GM18505 (cell line): ENCODE data around the gene AKAP1.

ENCODE experiments used
- ATAC-seq: cut with Tn5 transposase; IDR thresholded peaks from one replicate; pipeline ENCODE4 v1.9.1; 2021; ENCODE audit not compliant: unreplicated experiment
- POLR2A ChIP-seq: IDR thresholded peaks from 4 replicates; pipeline ENCODE4 v1.6.1; 2011; ENCODE audit warnings: borderline replicate concordance; ENCODE audit not compliant: insufficient read depth, insufficient read length; ENCODE audit errors: extremely low read depth

AKAP1 gene

DNA sequence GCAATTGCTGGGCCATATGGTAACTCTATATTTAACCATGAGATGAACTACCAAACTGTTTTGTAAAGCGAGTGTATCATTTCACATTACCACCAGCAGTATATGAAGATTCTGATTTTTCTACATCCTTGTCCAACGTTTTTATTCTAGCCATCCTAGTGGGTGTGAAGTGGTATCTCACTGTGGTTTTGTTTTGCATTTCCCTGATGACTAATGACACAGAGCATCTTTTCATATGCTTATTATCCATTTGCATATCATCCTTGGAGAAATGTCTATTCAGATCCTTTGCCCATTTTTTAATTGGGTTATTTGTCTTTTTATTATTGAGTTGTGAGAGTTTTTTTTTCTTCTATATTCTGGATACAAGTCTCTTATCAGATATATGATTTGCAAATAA, 83.6 kb downstream of the AKAP1 start:
- no peak for TF ChIP-seq POLR2A
- no peak for ATAC-seq

DNA sequence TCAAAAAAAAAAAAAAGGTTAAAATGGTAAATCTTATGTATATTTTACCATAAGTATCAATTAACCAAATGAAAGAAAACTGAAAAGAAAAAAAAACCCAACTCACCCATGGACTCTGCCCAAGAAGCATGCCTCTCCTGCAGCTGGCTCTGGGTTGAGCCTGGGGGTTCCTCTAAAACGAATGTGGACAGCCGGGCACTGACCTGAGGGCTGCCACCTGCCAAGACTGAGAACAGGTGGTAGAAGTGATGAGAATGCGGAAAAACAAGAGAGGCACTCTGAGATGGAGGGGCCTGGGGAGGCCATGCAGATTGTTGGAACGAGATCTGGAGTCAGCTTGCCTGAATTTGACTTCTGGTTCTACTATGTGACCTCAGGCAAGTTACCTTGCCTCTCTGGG, 85.8 kb downstream of the AKAP1 start:
- no peak for TF ChIP-seq POLR2A
- no peak for ATAC-seq
